Psoas muscle (tissue), 8 donors: ENCODE measurements around the gene ICAM4. TPM values are rescaled to one million over a fixed set of nuclear protein-coding genes. Genes with fewer than 3 reads are reported as not detected.

Source experiments
- ATAC-seq, 4 donors: fragments of 200-7000 bp; cut with Tn5 transposase; one replicate each; pipeline ENCODE4 v1.9.1; 2020; ENCODE audit warnings: moderate library complexity in 3 of 4, mild to moderate bottlenecking in 2 of 4
- DNase-seq, 2 donors: peaks; one replicate each; pipeline ENCODE4 v3.0.0-alpha.2; 2020
- H3K27ac ChIP-seq: fragments of 200-600 bp; one replicate; pipeline ENCODE4 v1.8.0; 2022
- H3K27me3 ChIP-seq, 3 donors: fragments of 200-600 bp in 1 of 3; one replicate each; pipeline versions ENCODE4 v1.6.1 to v1.8.0; 2013 to 2022; ENCODE audit warnings: low read length in 2 of 3, mild to moderate bottlenecking in 2 of 3, moderate library complexity in 1 of 3; ENCODE audit not compliant: insufficient read depth in 3 of 3
- H3K36me3 ChIP-seq, 2 donors: fragments of 200-600 bp in 1 of 2; one replicate each; pipeline versions ENCODE4 v1.6.1 to v1.8.0; 2013 to 2022; ENCODE audit warnings: low read depth in 1 of 2, mild to moderate bottlenecking in 1 of 2, moderate library complexity in 1 of 2; ENCODE audit not compliant: insufficient read depth in 1 of 2
- H3K4me1 ChIP-seq: fragments of 200-600 bp; one replicate; pipeline ENCODE4 v1.8.0; 2022
- H3K4me3 ChIP-seq: fragments of 200-600 bp; one replicate; pipeline ENCODE4 v1.8.0; 2022; ENCODE audit warnings: mild to moderate bottlenecking
- H3K9me3 ChIP-seq: fragments of 200-600 bp; one replicate; pipeline ENCODE4 v1.8.0; 2022
- WGBS, 3 donors: extraction: QIAGEN DNeasy Blood & Tissue Kit; methylation state at CpG; one replicate each; pipeline versions ENCODE4 v1.1.6 to v1.1.7; 2013; 5-methylcytosine and 5-hydroxymethylcytosine counted together
- intact Hi-C, 2 donors: fragments of 100-400 bp; cut with DNase I; formaldehyde crosslinking; loops; one replicate each; pipeline versions ENCODE4 v1.11.0 to v1.14.2; 2022
- polyA plus RNA-seq, 3 donors: library from polyadenylated mRNA; stranded (reverse); fragments of 200-250 nt; gene quantifications; one replicate each; pipeline ENCODE4 v1.2.3, GENCODE V29; 2013
- total RNA-seq, 4 donors: library from RNA; stranded (reverse); fragmentation: NEBNext Ultra II Directional in 2 of 4; extraction: Animal tissue kit (Norgen Biotek cat#: 25700) in 2 of 4; gene quantifications; one replicate each; pipeline versions ENCODE4 v1.2.1 to v1.2.4, GENCODE V29; 2021 to 2023
- TF ChIP-seq, protein P1 (sequence below): fragments of 200-600 bp; IDR thresholded peaks from one replicate; pipeline ENCODE4 v1.8.0; 2022; ENCODE audit warnings: antibody characterized with exemption
- donor health status: healthy with polysubstance abuse.
- donor health status: DM: no; HTN: no; CAD: no; lungs with moderate emphysema.
- donor health status: Bipolar disorder and iron deficiency.
- donor health status: healthy.
- donor health status: DM: yes; HTN: yes; CAD: no.
- donor health status: DM: no; HTN: no; CAD: no.
- donor health status: DM: no; HTN: no; CAD: no.
- donor health status: DM: yes; HTN: yes; CAD: no.

ICAM4 gene
- total and polyA plus RNA-seq, 7 donors, result 0.04 to 0.47 (median 0.18) TPM; not detected in 4

DNA sequence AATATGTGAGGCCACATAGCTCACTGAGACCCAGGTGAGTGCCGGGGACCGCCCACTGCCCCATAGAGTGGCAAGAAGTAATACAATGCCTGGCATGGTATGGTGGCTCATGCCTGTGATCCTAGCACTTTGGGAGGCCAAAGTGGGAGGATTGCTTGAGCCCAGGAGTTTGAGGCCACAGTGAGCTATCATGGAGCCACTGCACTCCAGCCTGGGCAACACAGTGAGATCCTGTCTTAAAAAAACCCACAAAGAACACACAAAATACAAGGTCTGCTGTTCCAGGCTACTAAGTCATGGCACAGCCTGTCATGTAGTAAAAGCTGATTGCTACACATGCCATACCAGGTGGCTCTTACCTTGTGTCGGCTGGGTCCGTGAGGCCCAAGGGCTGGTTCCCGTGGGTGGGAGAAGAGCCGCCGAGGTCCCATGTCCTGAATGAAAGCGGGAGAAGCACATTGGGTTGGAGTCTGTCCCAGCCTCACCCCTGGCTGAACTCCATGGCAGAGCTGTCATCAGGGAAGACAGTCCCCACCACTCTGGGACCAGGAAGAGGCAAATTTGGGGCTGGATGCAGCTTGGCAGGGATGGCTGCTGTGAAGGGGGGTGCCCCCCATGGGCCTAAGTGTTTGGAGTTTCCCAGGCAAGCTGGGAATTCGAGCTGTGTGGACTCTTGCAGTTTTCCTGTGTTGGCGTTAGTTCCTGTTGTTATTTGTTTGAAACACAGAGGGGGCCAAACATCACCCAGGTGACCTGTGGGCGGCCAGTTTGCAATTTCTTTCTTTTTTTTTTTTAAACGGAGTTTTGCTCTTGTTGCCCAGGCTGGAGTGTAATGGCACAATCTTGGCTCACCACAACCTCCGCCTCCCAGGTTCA, 32.3 kb downstream of the ICAM4 start:
- H3K9me3 ChIP-seq, result no peaks in the 10 kb centered on the region
- H3K27me3 ChIP-seq, result no peaks in the 10 kb centered on the region
- H3K4me1 ChIP-seq, result peaks cover 3% of the 10 kb centered on the region
- peaks cover 8 to 78% of the 10 kb centered on the region in 2 donors for H3K36me3 ChIP-seq
- ATAC-seq (no peak), DNase-seq (no peak)
- H3K27ac ChIP-seq, result no peak overlapping the region
- no peak overlapping the region for H3K4me3 ChIP-seq
- TF ChIP-seq, protein P1, sequence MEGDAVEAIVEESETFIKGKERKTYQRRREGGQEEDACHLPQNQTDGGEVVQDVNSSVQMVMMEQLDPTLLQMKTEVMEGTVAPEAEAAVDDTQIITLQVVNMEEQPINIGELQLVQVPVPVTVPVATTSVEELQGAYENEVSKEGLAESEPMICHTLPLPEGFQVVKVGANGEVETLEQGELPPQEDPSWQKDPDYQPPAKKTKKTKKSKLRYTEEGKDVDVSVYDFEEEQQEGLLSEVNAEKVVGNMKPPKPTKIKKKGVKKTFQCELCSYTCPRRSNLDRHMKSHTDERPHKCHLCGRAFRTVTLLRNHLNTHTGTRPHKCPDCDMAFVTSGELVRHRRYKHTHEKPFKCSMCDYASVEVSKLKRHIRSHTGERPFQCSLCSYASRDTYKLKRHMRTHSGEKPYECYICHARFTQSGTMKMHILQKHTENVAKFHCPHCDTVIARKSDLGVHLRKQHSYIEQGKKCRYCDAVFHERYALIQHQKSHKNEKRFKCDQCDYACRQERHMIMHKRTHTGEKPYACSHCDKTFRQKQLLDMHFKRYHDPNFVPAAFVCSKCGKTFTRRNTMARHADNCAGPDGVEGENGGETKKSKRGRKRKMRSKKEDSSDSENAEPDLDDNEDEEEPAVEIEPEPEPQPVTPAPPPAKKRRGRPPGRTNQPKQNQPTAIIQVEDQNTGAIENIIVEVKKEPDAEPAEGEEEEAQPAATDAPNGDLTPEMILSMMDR, result no peak
- intact Hi-C loops, result no loop called here
- WGBS, 3 donors, result 88 to 89% (median 88%) methylated on average over 13 of the region's 13 CpGs

DNA sequence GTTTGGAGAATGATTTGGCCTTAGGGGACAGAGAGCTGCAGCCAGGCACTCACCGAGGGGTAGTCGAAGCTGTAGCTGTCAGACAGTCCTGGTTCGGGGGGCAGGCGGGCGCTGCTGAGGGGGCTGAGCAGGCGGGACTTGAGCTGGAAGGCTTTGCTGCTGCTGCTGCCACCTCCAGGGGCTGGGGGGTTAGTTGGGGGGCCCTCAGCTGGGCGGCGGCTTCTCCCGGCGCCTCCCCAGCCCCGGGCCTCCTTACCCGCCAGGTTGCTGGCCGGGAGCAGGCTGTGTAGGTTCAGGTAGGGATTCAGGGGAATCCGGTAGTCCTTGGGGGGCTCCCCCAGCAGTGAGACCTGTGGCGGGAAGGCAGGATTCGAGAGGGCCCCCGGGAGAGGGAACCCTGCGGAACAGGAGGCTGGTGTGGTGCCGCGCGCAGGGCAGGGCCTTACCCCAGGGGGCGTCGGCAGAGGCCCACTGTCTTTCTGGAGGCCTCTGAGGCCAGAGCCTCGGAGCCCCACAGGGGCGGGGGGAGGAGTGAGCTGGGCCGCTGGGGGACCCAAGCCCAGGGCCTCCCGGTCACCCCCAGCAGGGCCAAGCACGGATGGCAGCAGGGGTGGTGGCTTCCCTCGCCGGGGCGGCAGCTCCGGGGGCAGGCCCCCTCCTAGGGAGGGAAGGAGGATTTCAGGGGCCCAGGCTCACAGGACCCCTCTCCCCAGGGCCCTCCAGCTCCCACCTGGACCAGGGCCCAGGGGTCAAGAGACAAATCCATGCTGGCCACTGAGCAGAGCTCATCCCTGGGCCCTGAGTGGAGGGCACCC, 34.1 kb downstream of the ICAM4 start:
- H3K27ac ChIP-seq, result no peak overlapping the region
- TF ChIP-seq, protein P1, result no peak
- no peaks in the 10 kb centered on the region for H3K4me1 ChIP-seq
- ATAC-seq (no peak), DNase-seq (no peak)
- no peaks in the 10 kb centered on the region for H3K27me3 ChIP-seq
- intact Hi-C loops, result no loop called here
- 94 to 96% (median 94%) methylated on average over 18 to 32 of the region's 32 CpGs for WGBS, 3 donors
- no peaks in the 10 kb centered on the region for H3K9me3 ChIP-seq
- no peak overlapping the region for H3K4me3 ChIP-seq
- H3K36me3 ChIP-seq, result peaks cover 8 to 92% of the 10 kb centered on the region in 2 donors

- WGBS, 3 donors, result 83 to 86% (median 86%) methylated on average over 10 to 11 of the region's 11 CpGs
- intact Hi-C loops, result no loop called here
These were observed 34.7 kb downstream of the ICAM4 start for GRCh38 chr19:10321417-10321797.

GRCh38 chr19:10321874-10322835, 35.4 kb downstream of the ICAM4 start:
- no peak for DNase-seq
- WGBS, 3 donors, result 94 to 96% (median 95%) methylated on average over 15 to 19 of the region's 19 CpGs
- H3K36me3 ChIP-seq, result peaks cover 8 to 99% of the 10 kb centered on the region in 2 donors

More at GRCh38 chr19:10321417-10321797, 34.7 kb downstream of the ICAM4 start:
- H3K27ac ChIP-seq, result no peak overlapping the region
- TF ChIP-seq, protein P1, result no peak
- peaks cover 8 to 98% of the 10 kb centered on the region in 2 donors for H3K36me3 ChIP-seq
- H3K27me3 ChIP-seq, result no peaks in the 10 kb centered on the region
- ATAC-seq (no peak), DNase-seq (no peak)
- no peak overlapping the region for H3K4me3 ChIP-seq
- H3K4me1 ChIP-seq, result no peaks in the 10 kb centered on the region
- H3K9me3 ChIP-seq, result no peaks in the 10 kb centered on the region

More at GRCh38 chr19:10321874-10322835, 35.4 kb downstream of the ICAM4 start:
- H3K27me3 ChIP-seq, result no peaks in the 10 kb centered on the region
- H3K9me3 ChIP-seq, result no peaks in the 10 kb centered on the region
- intact Hi-C loops, result no loop called here
- H3K27ac ChIP-seq, result no peak overlapping the region
- H3K4me1 ChIP-seq, result no peaks in the 10 kb centered on the region
- TF ChIP-seq, protein P1, result no peak
- ATAC-seq, result no peak
- H3K4me3 ChIP-seq, result no peak overlapping the region
